GM18873 (cell line): ENCODE results near the gene EHD4.

Experiments used
- ATAC-seq: cut with Tn5 transposase; IDR thresholded peaks from one replicate; pipeline ENCODE4 v1.9.1; 2021; ENCODE audit warnings: mild to moderate bottlenecking, moderate library complexity, moderate number of reproducible peaks; ENCODE audit not compliant: unreplicated experiment, low FRiP score

EHD4 gene

DNA sequence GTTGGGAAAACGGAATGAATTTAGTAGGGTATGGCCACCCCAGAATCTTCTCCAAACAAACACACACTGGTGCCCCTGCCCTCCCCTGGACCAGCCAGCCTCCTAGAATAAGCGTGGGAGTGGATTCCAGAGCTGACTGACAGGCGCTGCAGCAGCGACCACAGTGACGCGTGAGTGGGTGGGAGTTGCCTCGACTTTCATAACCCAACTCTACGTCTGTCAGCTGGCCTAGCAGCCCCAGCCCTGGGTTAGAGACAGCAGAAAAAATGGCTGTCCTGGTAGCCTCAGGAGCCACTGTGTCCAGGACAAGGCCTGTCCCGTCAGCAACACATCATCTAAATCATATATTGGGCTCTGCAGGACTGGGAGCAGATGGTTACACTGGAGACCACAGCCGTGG is 123.7 kb downstream of the EHD4 start:
- no peak for ATAC-seq

DNA sequence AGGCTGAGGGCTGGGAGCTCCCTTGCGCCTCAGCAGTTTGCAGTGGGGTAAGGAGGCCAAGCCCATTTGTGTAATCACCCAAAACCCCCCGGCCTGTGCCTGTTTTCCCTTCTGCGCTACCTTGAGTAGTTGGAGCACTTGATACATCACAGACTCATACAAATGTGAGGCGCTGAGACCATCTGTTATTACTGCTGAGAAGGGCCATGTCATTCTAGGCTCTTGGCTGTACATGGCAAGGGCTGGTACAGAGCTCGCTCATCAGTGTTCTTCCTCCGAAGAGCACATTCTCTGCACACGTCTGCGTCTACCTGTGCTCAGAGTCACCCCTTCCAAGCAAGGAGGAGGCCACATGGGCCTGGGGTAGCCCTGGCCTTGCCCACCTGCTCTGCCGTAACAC is 124.4 kb downstream of the EHD4 start:
- ATAC-seq: no peak

DNA sequence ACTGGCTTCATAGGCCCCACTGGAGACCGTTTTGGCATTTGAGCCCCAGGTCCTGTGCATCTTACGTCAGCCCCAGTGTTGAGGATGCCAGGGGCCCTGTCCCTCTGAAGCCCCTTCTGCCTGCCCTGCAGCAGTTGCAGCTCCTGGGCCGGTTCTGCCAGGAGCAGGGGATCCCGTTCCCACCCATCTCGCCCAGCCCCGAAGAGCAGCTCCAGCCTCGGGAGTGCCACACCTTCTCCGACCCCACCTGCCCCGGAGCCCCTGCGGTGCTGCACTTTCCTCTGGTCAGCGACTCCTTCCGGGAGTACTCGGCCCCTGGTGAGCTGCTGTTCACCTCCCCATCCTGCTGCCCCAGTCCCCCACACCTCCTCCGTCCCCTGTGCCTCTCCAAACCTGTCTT is 125.2 kb downstream of the EHD4 start:
- ATAC-seq: no peak
